Bronchial epithelial cell (primary cell): ENCODE measurements around the gene PSMD13. TPM values are rescaled to one million over a fixed set of nuclear protein-coding genes. Genes with fewer than 3 reads are reported as not detected.
A peak's percentile ranks its signal among the peaks of the same experiment; 100 is the strongest.

Source experiments
- DNase-seq: peaks from one replicate; pipeline ENCODE4 v3.0.0-alpha.2; 2010; ENCODE audit warnings: low read depth
- FAIRE-seq: peaks from 2 replicates; lab custom pipeline; 2011; peaks lifted over from hg19 to GRCh38; lab: Jason Lieb, UNC
- H3K27me3 ChIP-seq: 2 replicates; pipeline ENCODE4 v1.5.1; 2011; ENCODE audit warnings: low read length; ENCODE audit not compliant: control insufficient read depth, insufficient read depth
- H3K36me3 ChIP-seq: 2 replicates; pipeline ENCODE4 v1.5.1; 2011; ENCODE audit warnings: low read length; ENCODE audit not compliant: control insufficient read depth, insufficient read depth
- H3K4me3 ChIP-seq: 2 replicates; pipeline ENCODE4 v1.5.1; 2011; ENCODE audit warnings: mild to moderate bottlenecking, low read depth, low read length, control low read depth
- CTCF ChIP-seq: IDR thresholded peaks from 2 replicates; pipeline ENCODE4 v1.5.1; 2011; ENCODE audit warnings: mild to moderate bottlenecking, moderate library complexity, low read length, control low read depth, inconsistent platforms; ENCODE audit not compliant: insufficient read depth, severe bottlenecking
- total RNA-seq: library from RNA; depleted of rRNA; stranded (reverse); fragments of >200 nt; gene quantifications from 2 replicates; pipeline ENCODE4 v1.2.1, GENCODE V29; 2014

PSMD13 gene
- total RNA-seq, 1 donor from 2014 or later: 146 TPM

GRCh38 chr11:288478-289397 lies 52.0 kb downstream of the PSMD13 start, which contains the start of gene PGGHG:
PGGHG (plus strand) TSS chr11:289126; CDS start chr11:289817, 691 bp downstream.
- DNase-seq (no peak), FAIRE-seq (no peak)
- Histone ChIP-seq H3K4me3 (peak within 1 kb of the TSS; percentile 39), H3K36me3 (no peaks in the 10 kb centered on the region), H3K27me3 (peaks cover 14% of the 10 kb centered on the region)
- TF ChIP-seq CTCF: no peak

GRCh38 chr11:289398-289711 lies 52.6 kb downstream of the PSMD13 start:
- DNase-seq (no peak), FAIRE-seq (no peak)
- Histone ChIP-seq H3K27me3 (peaks cover 14% of the 10 kb centered on the region), H3K36me3 (no peaks in the 10 kb centered on the region), H3K4me3 (no peak overlapping the region)
- TF ChIP-seq CTCF: no peak

- FAIRE-seq (no peak), DNase-seq (no peak)
- Histone ChIP-seq H3K27me3 (peaks cover 14% of the 10 kb centered on the region), H3K4me3 (no peak overlapping the region), H3K36me3 (no peaks in the 10 kb centered on the region)
- no peak for TF ChIP-seq CTCF
Measured at GRCh38 chr11:289712-290620, 53.2 kb downstream of the PSMD13 start.

GRCh38 chr11:290621-291231 lies 54.0 kb downstream of the PSMD13 start:
- FAIRE-seq: no peak
- TF ChIP-seq CTCF: no peak

GRCh38 chr11:291281-292210 lies 54.8 kb downstream of the PSMD13 start:
- H3K4me3 ChIP-seq: no peak overlapping the region
- H3K27me3 ChIP-seq: peaks cover 14% of the 10 kb centered on the region
- no peaks in the 10 kb centered on the region for H3K36me3 ChIP-seq
- TF ChIP-seq CTCF: no peak
- DNase-seq (no peak), FAIRE-seq (no peak)

More at GRCh38 chr11:290621-291231, 54.0 kb downstream of the PSMD13 start:
- no peak for DNase-seq
- Histone ChIP-seq H3K27me3 (peaks cover 14% of the 10 kb centered on the region), H3K4me3 (no peak overlapping the region), H3K36me3 (no peaks in the 10 kb centered on the region)
